ENCODE data around the gene CCDC33.

The CCDC33 gene

DNA sequence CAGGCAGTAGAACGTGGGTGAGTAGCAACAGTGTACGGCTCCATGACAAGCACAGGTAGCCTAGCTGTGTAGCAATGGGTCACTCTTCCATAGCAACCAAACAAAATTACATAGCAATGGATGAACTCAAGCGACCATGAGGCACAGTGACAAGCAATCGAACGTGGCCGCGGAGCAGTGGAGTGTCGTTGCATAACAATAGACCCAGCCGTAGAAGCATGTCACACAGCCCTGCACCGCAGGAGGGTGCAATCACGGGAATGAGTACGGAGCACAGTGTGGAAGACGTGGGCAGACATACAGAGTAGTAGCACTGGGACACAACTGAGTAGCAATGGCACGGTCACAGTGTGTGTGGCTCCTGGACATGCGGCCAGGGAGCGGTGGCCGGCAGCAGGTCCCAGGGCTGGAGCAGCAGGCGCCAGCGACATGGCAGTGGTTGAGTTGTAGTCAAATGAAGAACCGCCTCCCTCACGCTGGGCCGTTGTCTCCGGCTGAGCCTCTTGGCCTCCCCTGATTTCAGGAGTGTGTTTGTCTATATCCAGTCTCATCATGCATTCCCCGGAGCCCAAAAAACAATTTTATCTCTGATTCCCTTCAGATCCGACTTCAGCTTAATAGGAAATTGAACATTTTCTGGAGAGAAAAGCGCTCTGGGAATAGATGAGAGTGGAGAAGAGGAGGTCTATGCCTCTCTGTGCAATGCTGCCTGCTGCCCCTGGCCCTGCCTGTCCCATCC is 64.1 kb downstream of the CCDC33 start:
- Histone ChIP-seq H3K9me3 (ENCODE audit: control insufficient read depth, low read length) (no peaks in the 10 kb centered on the region), H3K4me1 (ENCODE audit: control insufficient read depth, insufficient read depth, low read length) (peaks cover 39% of the 10 kb centered on the region), H3K4me3 (ENCODE audit: insufficient read depth, low read depth, low read length) (no peak overlapping the region), H3K36me3 (ENCODE audit: control insufficient read depth, insufficient read depth, low read length) (no peaks in the 10 kb centered on the region), H3K27me3 (ENCODE audit: control insufficient read depth, insufficient read depth, low read length, poor library complexity, severe bottlenecking) (peaks cover 31% of the 10 kb centered on the region), H3K27ac (ENCODE audit: insufficient read depth, low read depth, low read length, poor library complexity, severe bottlenecking) (no peak overlapping the region)
- WGBS, 2 experiments, result 20 to 23% methylated on average over 26 of the region's 26 CpGs

DNA sequence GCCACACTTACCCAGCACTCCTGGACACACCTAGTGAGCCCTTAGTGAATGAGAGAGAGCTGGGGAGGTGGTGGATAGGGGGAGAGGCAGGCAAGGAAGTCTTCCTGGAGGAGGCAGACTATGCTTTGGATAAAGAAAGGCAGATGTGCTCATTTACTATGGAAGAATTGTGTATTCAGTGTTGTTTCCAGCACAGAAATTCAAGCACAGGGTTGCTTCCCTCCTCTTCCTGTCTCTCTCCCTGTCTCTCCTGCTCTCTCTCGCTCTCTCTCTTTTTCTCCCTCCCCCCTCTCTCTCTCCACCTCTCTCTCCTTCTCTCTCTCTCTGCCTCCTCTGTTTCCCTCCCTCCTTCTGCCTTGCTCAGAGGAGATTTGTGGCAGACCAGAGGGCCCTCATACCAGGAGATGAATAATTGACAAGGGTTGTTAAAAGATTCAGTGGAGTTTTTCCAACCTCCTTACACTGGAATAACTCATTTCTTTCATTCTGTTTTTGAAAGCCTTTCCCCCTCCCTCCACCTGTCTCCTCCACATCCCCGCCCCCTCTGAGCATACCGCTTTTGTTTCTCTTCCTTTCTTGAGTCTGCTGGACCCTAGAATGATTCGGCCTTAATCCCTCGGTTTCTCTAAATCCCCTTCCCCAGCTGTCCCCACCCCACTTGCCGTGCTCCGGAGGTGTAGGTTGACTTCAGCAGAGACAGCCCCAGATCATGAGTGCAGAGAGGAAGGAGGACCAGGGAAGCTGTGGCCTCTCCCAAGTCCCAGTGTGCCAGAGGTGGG is 65.6 kb downstream of the CCDC33 start:
- Histone ChIP-seq H3K36me3 (ENCODE audit: control insufficient read depth, insufficient read depth, low read length) (no peaks in the 10 kb centered on the region), H3K27me3 (ENCODE audit: control insufficient read depth, insufficient read depth, low read length, poor library complexity, severe bottlenecking) (peaks cover 31% of the 10 kb centered on the region), H3K4me1 (ENCODE audit: control insufficient read depth, insufficient read depth, low read length) (peaks cover 51% of the 10 kb centered on the region), H3K4me3 (ENCODE audit: insufficient read depth, low read depth, low read length) (no peak overlapping the region), H3K27ac (ENCODE audit: insufficient read depth, low read depth, low read length, poor library complexity, severe bottlenecking) (no peak overlapping the region), H3K9me3 (ENCODE audit: control insufficient read depth, low read length) (no peaks in the 10 kb centered on the region)
- WGBS, 2 experiments, result 10 to 17% methylated on average over 7 of the region's 7 CpGs

DNA sequence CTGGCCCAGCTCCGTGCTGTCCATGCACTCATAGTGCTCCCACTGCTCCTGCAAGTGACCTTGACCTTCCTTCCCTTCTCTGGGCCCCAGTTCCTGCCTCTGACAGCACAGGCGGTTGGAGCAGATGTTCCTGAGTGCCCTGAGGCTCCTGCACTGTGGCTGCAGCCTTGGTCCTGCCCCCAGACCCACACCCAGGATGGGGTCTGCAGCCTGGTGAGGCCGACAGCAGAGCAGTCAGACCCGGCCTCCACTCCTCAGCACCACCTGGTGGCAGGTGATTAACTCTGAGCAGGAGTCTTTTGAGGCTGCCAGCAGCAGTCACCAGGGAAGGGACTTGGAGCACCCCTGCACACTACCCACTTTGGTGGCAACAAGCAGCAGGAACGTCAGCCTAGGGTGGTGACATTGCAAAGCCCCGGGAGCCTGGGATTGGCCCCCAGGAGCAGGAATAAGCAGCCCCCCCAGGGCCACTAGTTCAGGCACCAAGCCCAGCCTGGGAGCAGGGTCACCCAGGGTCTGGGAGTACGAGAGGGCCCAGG is 66.8 kb downstream of the CCDC33 start:
- peaks cover 62% of the 10 kb centered on the region for H3K4me1 ChIP-seq (ENCODE audit: control insufficient read depth, insufficient read depth, low read length)
- H3K27ac ChIP-seq (ENCODE audit: insufficient read depth, low read depth, low read length, poor library complexity, severe bottlenecking), result no peak overlapping the region
- no peaks in the 10 kb centered on the region for H3K36me3 ChIP-seq (ENCODE audit: control insufficient read depth, insufficient read depth, low read length)
- WGBS, 2 experiments, result 27 to 31% methylated on average over 7 of the region's 7 CpGs
- H3K4me3 ChIP-seq (ENCODE audit: insufficient read depth, low read depth, low read length), result no peak overlapping the region
- peaks cover 31% of the 10 kb centered on the region for H3K27me3 ChIP-seq (ENCODE audit: control insufficient read depth, insufficient read depth, low read length, poor library complexity, severe bottlenecking)
- no peaks in the 10 kb centered on the region for H3K9me3 ChIP-seq (ENCODE audit: control insufficient read depth, low read length)

DNA sequence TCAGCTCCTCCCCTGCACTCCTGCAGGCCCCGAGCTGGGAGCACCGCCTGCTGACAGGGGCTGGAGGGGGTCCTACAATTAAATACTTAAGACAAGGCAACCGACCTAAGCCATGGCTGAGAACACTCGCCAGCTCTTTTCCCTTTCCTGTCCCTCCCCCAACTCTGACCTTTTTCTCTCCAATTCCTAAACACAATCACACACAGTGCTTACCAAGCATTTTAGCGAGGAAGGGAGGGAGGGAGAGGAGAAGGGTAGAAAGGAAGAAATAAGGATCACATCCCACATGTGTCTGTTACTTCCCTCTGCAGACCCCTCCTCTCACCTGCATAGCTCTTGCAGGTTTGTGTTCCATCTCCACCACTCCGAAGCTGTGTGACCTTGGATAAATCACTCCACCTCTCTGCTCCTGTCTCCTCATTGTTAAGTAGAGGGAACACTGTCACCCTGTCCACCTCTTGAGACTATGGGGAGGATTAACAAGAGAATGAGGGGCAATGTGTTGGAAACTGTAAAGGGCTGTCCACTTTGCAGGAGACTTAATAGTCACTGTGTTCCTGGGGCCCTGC is 67.7 kb downstream of the CCDC33 start:
- 34 to 39% methylated on average over 5 of the region's 6 CpGs for WGBS, 2 experiments
- H3K4me3 ChIP-seq (ENCODE audit: insufficient read depth, low read depth, low read length), result no peak overlapping the region
- H3K9me3 ChIP-seq (ENCODE audit: control insufficient read depth, low read length), result no peaks in the 10 kb centered on the region
- peaks cover 31% of the 10 kb centered on the region for H3K27me3 ChIP-seq (ENCODE audit: control insufficient read depth, insufficient read depth, low read length, poor library complexity, severe bottlenecking)
- no peak overlapping the region for H3K27ac ChIP-seq (ENCODE audit: insufficient read depth, low read depth, low read length, poor library complexity, severe bottlenecking)
- peaks cover 70% of the 10 kb centered on the region for H3K4me1 ChIP-seq (ENCODE audit: control insufficient read depth, insufficient read depth, low read length)
- H3K36me3 ChIP-seq (ENCODE audit: control insufficient read depth, insufficient read depth, low read length), result no peaks in the 10 kb centered on the region

DNA sequence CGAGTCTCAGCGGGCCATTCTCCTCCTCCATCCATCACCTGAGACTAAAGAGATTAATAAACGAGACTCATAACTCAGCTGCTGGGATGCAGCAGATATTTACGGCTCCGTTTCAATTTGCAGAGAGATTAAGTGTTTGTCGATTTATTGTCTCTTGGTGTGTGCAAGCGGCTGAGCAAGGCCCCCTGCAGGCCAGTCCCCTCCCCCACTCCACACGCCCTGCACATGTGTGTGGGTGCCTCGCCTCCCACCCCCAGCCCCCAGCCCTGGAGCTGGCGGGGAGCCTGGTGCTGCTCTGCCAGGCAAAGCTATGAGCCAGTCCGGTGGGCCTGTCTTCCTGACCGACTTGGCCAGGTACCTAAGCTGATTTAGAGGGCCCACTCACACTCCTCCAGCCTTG is 68.3 kb downstream of the CCDC33 start:
- Histone ChIP-seq H3K27me3 (ENCODE audit: control insufficient read depth, insufficient read depth, low read length, poor library complexity, severe bottlenecking) (peaks cover 27% of the 10 kb centered on the region), H3K4me3 (ENCODE audit: insufficient read depth, low read depth, low read length) (no peak overlapping the region), H3K36me3 (ENCODE audit: control insufficient read depth, insufficient read depth, low read length) (no peaks in the 10 kb centered on the region), H3K27ac (ENCODE audit: insufficient read depth, low read depth, low read length, poor library complexity, severe bottlenecking) (no peak overlapping the region), H3K4me1 (ENCODE audit: control insufficient read depth, insufficient read depth, low read length) (peaks cover 74% of the 10 kb centered on the region), H3K9me3 (ENCODE audit: control insufficient read depth, low read length) (no peaks in the 10 kb centered on the region)
- WGBS, 2 experiments, result 57 to 59% methylated on average over 12 of the region's 12 CpGs

DNA sequence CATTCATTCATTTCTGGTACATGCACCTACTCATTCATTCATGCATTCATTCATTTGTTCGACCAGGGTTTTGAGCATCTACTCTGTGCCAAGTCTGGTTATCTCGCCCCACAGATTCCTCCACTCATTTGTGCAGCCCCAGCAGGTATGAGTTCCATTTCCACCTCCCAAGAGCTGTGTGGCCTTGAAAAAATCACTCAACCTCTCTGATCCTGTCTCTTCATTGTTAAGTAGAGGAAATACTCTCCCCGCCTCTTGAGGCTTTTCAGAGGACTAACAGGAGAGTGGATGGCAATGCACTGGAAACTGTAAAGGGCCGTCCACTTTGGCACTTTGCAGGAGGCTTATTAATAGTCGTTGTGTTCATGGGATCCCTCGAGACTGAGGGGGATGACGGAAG is 69.6 kb downstream of the CCDC33 start:
- Histone ChIP-seq H3K27ac (ENCODE audit: insufficient read depth, low read depth, low read length, poor library complexity, severe bottlenecking) (no peak overlapping the region), H3K9me3 (ENCODE audit: control insufficient read depth, low read length) (no peaks in the 10 kb centered on the region), H3K27me3 (ENCODE audit: control insufficient read depth, insufficient read depth, low read length, poor library complexity, severe bottlenecking) (peaks cover 14% of the 10 kb centered on the region), H3K4me1 (ENCODE audit: control insufficient read depth, insufficient read depth, low read length) (peaks cover 71% of the 10 kb centered on the region), H3K36me3 (ENCODE audit: control insufficient read depth, insufficient read depth, low read length) (no peaks in the 10 kb centered on the region), H3K4me3 (ENCODE audit: insufficient read depth, low read depth, low read length) (no peak overlapping the region)
- 93% methylated on average over 7 of the region's 7 CpGs for WGBS, 2 experiments

DNA sequence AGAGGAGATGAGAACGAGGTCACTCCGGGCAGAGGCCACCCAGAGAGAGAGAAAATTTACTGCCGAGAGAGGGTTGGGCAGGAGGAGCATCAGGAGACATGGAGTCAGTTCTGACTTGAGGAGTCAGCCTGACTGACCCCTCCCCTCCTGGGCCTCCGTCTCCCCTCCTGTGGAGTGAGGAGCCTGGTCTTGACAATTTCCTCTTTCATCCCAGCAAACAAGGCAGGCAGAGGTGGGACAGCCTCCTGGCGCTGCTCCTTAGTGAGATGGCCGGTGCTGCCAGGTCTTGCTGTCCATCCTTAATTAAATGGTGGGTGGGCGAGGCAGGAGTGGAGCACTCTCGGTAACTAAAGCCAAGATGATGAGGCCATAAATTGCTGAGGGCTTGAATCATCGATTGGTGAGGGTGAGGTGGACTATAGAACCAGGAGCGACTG is 70.7 kb downstream of the CCDC33 start:
- H3K4me3 ChIP-seq (ENCODE audit: insufficient read depth, low read depth, low read length), result no peak overlapping the region
- 29 to 31% methylated on average over 10 of the region's 10 CpGs for WGBS, 2 experiments
- peaks cover 4% of the 10 kb centered on the region for H3K27me3 ChIP-seq (ENCODE audit: control insufficient read depth, insufficient read depth, low read length, poor library complexity, severe bottlenecking)
- peaks cover 68% of the 10 kb centered on the region for H3K4me1 ChIP-seq (ENCODE audit: control insufficient read depth, insufficient read depth, low read length)
- no peak overlapping the region for H3K27ac ChIP-seq (ENCODE audit: insufficient read depth, low read depth, low read length, poor library complexity, severe bottlenecking)
- no peaks in the 10 kb centered on the region for H3K36me3 ChIP-seq (ENCODE audit: control insufficient read depth, insufficient read depth, low read length)
- H3K9me3 ChIP-seq (ENCODE audit: control insufficient read depth, low read length), result no peaks in the 10 kb centered on the region

DNA sequence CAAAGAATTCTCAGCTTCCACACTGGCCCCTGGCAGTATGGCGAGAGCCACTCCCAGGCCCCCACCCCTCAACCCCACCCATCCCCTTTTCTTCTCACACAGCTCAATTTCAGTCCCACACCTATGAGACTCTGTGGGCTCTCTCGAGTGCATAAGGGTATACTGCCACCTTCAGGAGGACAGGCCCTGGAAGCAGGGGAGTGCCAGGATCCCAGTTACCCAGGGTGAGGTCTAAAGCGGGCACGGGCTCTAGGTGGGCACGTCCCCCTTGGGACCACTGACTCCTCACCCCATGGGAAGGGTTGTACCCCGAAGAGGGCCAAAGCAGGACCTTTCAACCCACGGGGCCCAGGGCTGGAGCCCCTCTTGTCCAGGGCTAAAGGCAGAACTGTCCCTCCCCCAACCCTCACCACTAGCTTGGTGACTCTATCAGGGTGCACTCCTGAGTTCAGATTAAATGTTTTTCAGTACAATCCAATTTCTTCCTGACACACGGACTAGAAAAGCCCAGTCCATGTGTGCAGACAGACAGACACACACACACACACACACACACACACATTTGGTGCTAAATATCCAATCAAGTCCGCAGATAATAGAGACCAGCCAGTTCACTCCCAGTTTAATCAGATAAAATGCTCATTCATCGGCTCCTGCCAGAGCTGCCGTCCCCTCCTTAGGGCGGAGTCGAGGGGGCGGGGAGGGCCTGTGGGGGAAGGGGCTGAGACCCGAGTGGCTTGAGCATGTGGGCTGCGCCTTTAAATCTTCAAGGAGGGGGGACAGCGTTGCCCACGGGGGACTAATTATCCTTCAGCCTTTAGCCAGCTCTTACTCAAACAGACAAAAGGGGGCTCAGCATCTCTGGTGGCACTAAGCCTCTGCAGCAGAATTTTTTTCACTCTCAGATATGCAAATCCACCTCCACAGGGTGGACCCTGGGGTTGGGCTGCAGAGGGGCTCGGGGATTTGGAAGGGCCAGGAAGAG is 72.0 kb downstream of the CCDC33 start:
- no peak overlapping the region for H3K27ac ChIP-seq (ENCODE audit: insufficient read depth, low read depth, low read length, poor library complexity, severe bottlenecking)
- WGBS, 2 experiments, result 13 to 15% methylated on average over 19 of the region's 19 CpGs

DNA sequence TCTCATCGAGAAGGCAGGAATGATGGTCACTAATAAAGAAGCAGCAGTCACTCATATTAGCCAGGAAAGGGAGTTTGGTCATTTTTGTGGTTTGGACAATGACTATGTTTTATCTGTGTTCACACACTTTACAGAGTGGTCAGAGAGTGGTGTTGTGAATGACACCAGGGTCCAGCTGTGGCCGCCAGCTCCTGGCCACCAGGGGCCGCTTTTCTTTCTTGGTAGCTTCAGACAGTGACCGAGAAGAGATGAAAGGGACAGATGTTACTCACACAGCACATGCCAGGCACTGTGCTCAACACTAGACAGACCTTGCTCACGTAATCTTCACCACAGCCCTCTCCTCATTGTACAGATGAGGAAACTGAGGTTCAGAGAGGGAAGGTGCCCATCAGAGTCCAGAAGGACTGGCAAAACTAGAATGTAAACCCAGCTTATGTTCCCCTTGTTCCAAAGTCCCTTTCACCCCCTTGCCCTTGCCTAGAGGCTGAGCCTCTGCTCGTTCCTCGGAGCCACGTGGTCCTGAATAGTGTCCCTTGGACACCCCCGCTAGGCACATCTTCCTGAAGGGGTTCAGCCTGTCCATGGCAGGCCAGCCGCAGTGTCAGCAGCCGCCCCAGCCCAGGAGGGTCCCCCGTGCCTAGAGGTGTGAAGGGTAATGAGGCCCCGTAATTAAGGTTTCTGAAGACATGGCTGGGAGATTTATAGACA is 75.8 kb downstream of the CCDC33 start:
- 62 to 67% methylated on average over 13 of the region's 13 CpGs for WGBS, 2 experiments
- Histone ChIP-seq H3K9me3 (ENCODE audit: control insufficient read depth, low read length) (no peaks in the 10 kb centered on the region), H3K4me3 (ENCODE audit: insufficient read depth, low read depth, low read length) (no peak overlapping the region), H3K27me3 (ENCODE audit: control insufficient read depth, insufficient read depth, low read length, poor library complexity, severe bottlenecking) (no peaks in the 10 kb centered on the region), H3K4me1 (ENCODE audit: control insufficient read depth, insufficient read depth, low read length) (peaks cover 32% of the 10 kb centered on the region), H3K27ac (ENCODE audit: insufficient read depth, low read depth, low read length, poor library complexity, severe bottlenecking) (no peak overlapping the region), H3K36me3 (ENCODE audit: control insufficient read depth, insufficient read depth, low read length) (no peaks in the 10 kb centered on the region)

More for the DNA sequence above, 72.0 kb downstream of the CCDC33 start:
- Histone ChIP-seq H3K4me3 (ENCODE audit: insufficient read depth, low read depth, low read length) (no peak overlapping the region), H3K36me3 (ENCODE audit: control insufficient read depth, insufficient read depth, low read length) (no peaks in the 10 kb centered on the region), H3K9me3 (ENCODE audit: control insufficient read depth, low read length) (no peaks in the 10 kb centered on the region), H3K4me1 (ENCODE audit: control insufficient read depth, insufficient read depth, low read length) (peaks cover 56% of the 10 kb centered on the region), H3K27me3 (ENCODE audit: control insufficient read depth, insufficient read depth, low read length, poor library complexity, severe bottlenecking) (peaks cover 3% of the 10 kb centered on the region)
